Activated CD8-positive, alpha-beta memory T cell treated with anti-CD3 and anti-CD28 coated beads for 36 hours (primary cell): ENCODE data around the gene GMPS. TPM values are rescaled to one million over a fixed set of nuclear protein-coding genes. Genes with fewer than 3 reads are reported as not detected.
"Not testable (repeated sequence)": the region's sequence is repeated elsewhere in the genome, so short reads cannot be mapped to it uniquely, and the experiment has no call there.

Source experiments
- CTCF ChIA-PET: fragments of 350-600 bp; sonication (Branson Sonifier 250); formaldehyde crosslinking; loops from one replicate; lab custom pipeline; 2021; ENCODE audit warnings: antibody characterized with exemption; lab: Charles Lee
- POLR2A ChIA-PET: fragments of 350-600 bp; sonication (Branson Sonifier 250); formaldehyde crosslinking; loops from one replicate; lab custom pipeline; 2021; ENCODE audit warnings: antibody characterized with exemption; lab: Charles Lee
- total RNA-seq, 2 experiments: library from RNA; stranded (reverse); gene quantifications; one replicate each; pipeline ENCODE4 v1.2.3, GENCODE V29; 2021

GMPS gene
- total RNA-seq, 2 experiments from 2014 or later = 128 to 129 TPM

- POLR2A ChIA-PET = interaction anchor here (1.5 kb wide), 1 partner anchor 9 kb away, joined by 7 read pairs; the partner anchor contains the start of gene SLC33A1
- CTCF ChIA-PET = interaction anchor here (0.9 to 2.2 kb wide), 2 partner anchors 8 to 57 kb away, joined by 4 to 6 read pairs; partner anchors contain the start of gene C3orf33
These were observed 7.2 kb upstream of the GMPS start for GRCh38 chr3:155863072-155863784.

- POLR2A ChIA-PET = interaction anchor here (2.8 kb wide), 2 partner anchors 16 to 64 kb away, joined by 20 to 22 read pairs; partner anchors contain the start of genes C3orf33 and SLC33A1
- CTCF ChIA-PET = interaction anchor here (0.7 to 3.8 kb wide), 2 partner anchors 9 to 64 kb away, joined by 3 to 26 read pairs; partner anchors contain the start of gene C3orf33
These were observed 759 bp upstream of the GMPS start for GRCh38 chr3:155869691-155870090.

GRCh38 chr3:155870945-155871745 is 695 bp downstream of the GMPS start:
- CTCF ChIA-PET = interaction anchor here (1.3 to 3.8 kb wide), 3 partner anchors 9 to 65 kb away, joined by 4 to 26 read pairs (median 9); partner anchors contain the start of genes C3orf33 and SLC33A1
- POLR2A ChIA-PET = interaction anchor here (0.8 to 2.8 kb wide), 4 partner anchors 17 to 1290 kb away, joined by 3 to 22 read pairs (median 12); partner anchors contain the start of genes C3orf33 and SLC33A1

- ChIA-PET CTCF (interaction anchor here (1.3 to 3.8 kb wide), 3 partner anchors 9 to 66 kb away, joined by 4 to 26 read pairs (median 9); partner anchors contain the start of genes C3orf33 and SLC33A1), POLR2A (interaction anchor here (0.8 to 2.8 kb wide), 4 partner anchors 17 to 1289 kb away, joined by 3 to 22 read pairs (median 12); partner anchors contain the start of genes C3orf33 and SLC33A1)
These were observed 1.3 kb downstream of the GMPS start for GRCh38 chr3:155871746-155872158.

- CTCF ChIA-PET = interaction anchor here (1.8 kb wide), 1 partner anchor 67 kb away, joined by 5 read pairs; the partner anchor contains the start of gene C3orf33
- POLR2A ChIA-PET = interaction anchor here (0.7 kb wide), 1 partner anchor 67 kb away, joined by 3 read pairs; the partner anchor contains the start of gene C3orf33
These were observed 2.6 kb downstream of the GMPS start for GRCh38 chr3:155872904-155873646.

- ChIA-PET POLR2A (no interaction called here), CTCF (no interaction called here)
These were observed 5.6 kb downstream of the GMPS start for GRCh38 chr3:155876037-155876436.

- ChIA-PET POLR2A (no interaction called here), CTCF (interaction anchor here (0.6 kb wide), 1 partner anchor 61 kb away, joined by 4 read pairs; no protein-coding TSS in a partner anchor)
These were observed 6.1 kb downstream of the GMPS start for GRCh38 chr3:155876503-155876902.

- ChIA-PET POLR2A (no interaction called here), CTCF (no interaction called here)
These were observed 9.8 kb downstream of the GMPS start for GRCh38 chr3:155880286-155880685.

- ChIA-PET CTCF (interaction anchor here (1.5 kb wide), 1 partner anchor 78 kb away, joined by 6 read pairs; the partner anchor contains the start of gene C3orf33), POLR2A (no interaction called here)
These were observed 13.8 kb downstream of the GMPS start for GRCh38 chr3:155884292-155884691.

- CTCF ChIA-PET = no interaction called here
- POLR2A ChIA-PET = no interaction called here
These were observed 14.8 kb downstream of the GMPS start for GRCh38 chr3:155885292-155885691.

GRCh38 chr3:155886348-155886747 is 15.9 kb downstream of the GMPS start:
- CTCF ChIA-PET, POLR2A ChIA-PET: not testable (repeated sequence)

GRCh38 chr3:155886915-155887314 is 16.5 kb downstream of the GMPS start:
- POLR2A ChIA-PET = no interaction called here
- CTCF ChIA-PET = no interaction called here

- POLR2A ChIA-PET = no interaction called here
These were observed 18.8 kb downstream of the GMPS start for GRCh38 chr3:155889212-155889611.

GRCh38 chr3:155889952-155890351 is 19.5 kb downstream of the GMPS start:
- ChIA-PET CTCF (no interaction called here), POLR2A (no interaction called here)

More at GRCh38 chr3:155889212-155889611, 18.8 kb downstream of the GMPS start:
- CTCF ChIA-PET = interaction anchor here (1.1 kb wide), 1 partner anchor 83 kb away, joined by 3 read pairs; the partner anchor contains the start of gene C3orf33

GRCh38 chr3:155890671-155891190 is 20.3 kb downstream of the GMPS start:
- CTCF ChIA-PET = no interaction called here
- POLR2A ChIA-PET = no interaction called here

- ChIA-PET CTCF (no interaction called here), POLR2A (no interaction called here)
These were observed 20.9 kb downstream of the GMPS start for GRCh38 chr3:155891321-155891720.

GRCh38 chr3:155895379-155895900 is 25.0 kb downstream of the GMPS start:
- POLR2A ChIA-PET = interaction anchor here (1.4 kb wide), 1 partner anchor 42 kb away, joined by 3 read pairs; no protein-coding TSS in a partner anchor
- CTCF ChIA-PET = interaction anchor here (1.0 kb wide), 1 partner anchor 99 kb away, joined by 3 read pairs; no protein-coding TSS in a partner anchor

- CTCF ChIA-PET = interaction anchor here (0.8 to 1.3 kb wide), 2 partner anchors 43 to 101 kb away, joined by 3 read pairs; partner anchors contain the start of gene C3orf33
These were observed 36.5 kb downstream of the GMPS start for GRCh38 chr3:155906900-155907299.

More at GRCh38 chr3:155906900-155907299, 36.5 kb downstream of the GMPS start:
- POLR2A ChIA-PET = no interaction called here
